ENCODE measurements around the gene SETD4. TPM values are rescaled to one million over a fixed set of nuclear protein-coding genes. Genes with fewer than 3 reads are reported as not detected.

Gene SETD4
- total and polyA plus RNA-seq, 2 of the 13 experiments (the other 11 are each of a cell fraction or from before 2014, with no cell fraction given), result 7.1 to 14.4 TPM

- TF ChIP-seq ZBTB40 (IDR thresholded peaks at IDR 0.05) (no peak), ZBTB40 (CRISPR knock-in tag; IDR thresholded peaks at IDR 0.05) (no peak), KLF16 (CRISPR knock-in tag; IDR thresholded peaks at IDR 0.05) (peak in 1 of 2 experiments; percentile 39; a peak in 1 of 4 replicates), CREBL2 (CRISPR knock-in tag; IDR thresholded peaks at IDR 0.05; ENCODE audit: borderline replicate concordance) (no peak), ZFAT (CRISPR knock-in tag; conservative IDR thresholded peaks at IDR 0.05) (no peak), CEBPG (CRISPR knock-in tag; IDR thresholded peaks at IDR 0.05) (peak; percentile 67), FOXP4 (CRISPR knock-in tag; IDR thresholded peaks at IDR 0.05) (peak; percentile 39; the same call in 1 of the 2 replicates), FOXM1 (CRISPR knock-in tag; IDR thresholded peaks at IDR 0.05) (no peak), ZNF18 (CRISPR knock-in tag; IDR thresholded peaks at IDR 0.05; ENCODE audit: insufficient replicate concordance) (no peak), ATF4 (CRISPR knock-in tag; IDR thresholded peaks at IDR 0.05) (0 out of 4 replicates have a peak, but pooled peaks of 1 of the 2 experiments have one; percentile 22), ATRX (CRISPR knock-in tag; IDR thresholded peaks at IDR 0.05; ENCODE audit: borderline replicate concordance) (no peak), TCF12 (IDR thresholded peaks at IDR 0.05) (no peak), TCF12 (CRISPR knock-in tag; IDR thresholded peaks at IDR 0.05) (no peak), THYN1 (CRISPR knock-in tag; IDR thresholded peaks at IDR 0.05; ENCODE audit: borderline replicate concordance, low read depth) (no peak), ZSCAN29 (CRISPR knock-in tag; conservative IDR thresholded peaks at IDR 0.05) (no peak)
These were observed at the start of gene SETD4 (continued) for GRCh38 chr21:36060159-36060921.

All from HepG2 (cell line).